Body of pancreas (tissue), 4 donors: ENCODE data around the gene HEBP2. TPM values are rescaled to one million over a fixed set of nuclear protein-coding genes. Genes with fewer than 3 reads are reported as not detected.
A peak's percentile ranks its signal among the peaks of the same experiment; 100 is the strongest.

ENCODE experiments used
- ATAC-seq: fragments of 150-250 bp; one replicate; pipeline ENCODE4 v1.9.1; 2016
- DNase-seq, 4 donors: peaks; one replicate each; pipeline ENCODE4 v3.0.0-alpha.2; 2019
- H3K27ac ChIP-seq, 4 donors: fragments of 200-600 bp; sonication (generic); 1 replicate in 3 of 4; 2 replicates in 1 of 4; pipeline versions ENCODE4 v1.5.1 to v1.6.1; 2016 to 2019; ENCODE audit warnings: mild to moderate bottlenecking in 1 of 4, mixed read lengths in 1 of 4, moderate library complexity in 1 of 4
- H3K27me3 ChIP-seq, 2 donors: fragments of 200-600 bp; sonication (generic); one replicate each; pipeline ENCODE4 v1.6.0; 2016; ENCODE audit warnings: mild to moderate bottlenecking in 1 of 2
- H3K36me3 ChIP-seq, 2 donors: fragments of 200-600 bp; sonication (generic); replicated peaks in 1 of 2; 2 replicates each; pipeline ENCODE4 v1.5.1; 2016; ENCODE audit warnings: low read depth in 2 of 2; ENCODE audit not compliant: insufficient read depth in 1 of 2
- H3K4me1 ChIP-seq: fragments of 200-600 bp; sonication (generic); one replicate; pipeline ENCODE4 v1.6.0; 2016
- H3K4me3 ChIP-seq, 2 donors: fragments of 200-600 bp; sonication (generic); 1 replicate in 1 of 2; 2 replicates in 1 of 2; pipeline ENCODE4 v1.5.1; 2016 to 2019
- H3K9me3 ChIP-seq, 3 donors: fragments of 200-600 bp; sonication (generic); 1 replicate in 2 of 3; 2 replicates in 1 of 3; pipeline ENCODE4 v1.5.1; 2016
- POLR2A ChIP-seq, 3 donors: fragments of 450-650 bp; IDR thresholded peaks; one replicate each; pipeline ENCODE4 v1.6.1; 2016; ENCODE audit warnings: antibody characterized with exemption in 3 of 3, mild to moderate bottlenecking in 2 of 3
- WGBS, 2 donors: methylation state at CpG; one replicate each; pipeline ENCODE4 v1.1.5; 2017; 5-methylcytosine and 5-hydroxymethylcytosine counted together
- intact Hi-C: fragments of 100-400 bp; cut with DNase I; formaldehyde crosslinking; loops from one replicate; pipeline ENCODE4 v1.15.1; 2023
- total RNA-seq, 2 donors: library from RNA; depleted of rRNA; stranded (reverse); fragments of >200 nt; gene quantifications; one replicate each; pipeline ENCODE4 v1.1.0, GENCODE V29; 2016
- TF ChIP-seq, protein P1 (sequence below), 7 experiments: fragments of 450-650 bp in 4 of 7; fragments of 200-600 bp in 3 of 7; sonication (generic) in 3 of 7; IDR thresholded peaks; one replicate each; pipeline ENCODE4 v1.5.1; 2016 to 2019; ENCODE audit warnings: antibody characterized with exemption in 7 of 7

Gene HEBP2
- total RNA-seq, 2 donors from 2014 or later = 33.2 to 181 TPM

DNA sequence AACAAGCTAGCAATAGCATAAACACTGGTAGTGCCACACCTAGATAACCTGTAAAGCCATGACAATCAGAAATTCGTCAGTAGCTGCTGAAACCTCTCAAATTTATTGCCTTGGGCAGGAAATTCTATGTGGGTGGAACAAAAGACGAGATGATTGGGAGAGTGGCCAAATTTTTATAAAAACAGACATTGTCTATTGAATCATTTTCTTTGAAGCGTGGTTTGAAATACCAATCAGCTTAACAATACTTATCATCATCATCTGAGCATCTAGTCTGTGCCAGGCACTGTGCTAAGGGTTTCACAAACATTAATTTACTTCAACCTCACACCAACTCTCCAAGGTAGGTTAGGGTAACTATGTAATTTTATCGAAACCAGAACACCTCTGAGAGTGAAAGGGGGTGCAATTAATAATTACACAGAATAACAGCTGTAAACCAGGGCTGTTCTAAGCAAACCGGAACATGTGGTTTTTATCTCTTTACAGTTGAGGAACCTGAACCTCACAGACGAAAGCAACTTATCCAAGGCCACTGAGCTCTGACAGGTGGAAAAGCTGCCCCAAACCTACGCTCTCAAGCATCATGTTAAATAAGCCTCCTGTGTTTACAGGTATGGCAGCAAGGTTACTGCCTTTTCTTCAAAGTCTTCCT is 51.9 kb downstream of the HEBP2 start:
- intact Hi-C loops = no loop called here
- DNase-seq (peak in 2 of 4 donors; percentile 23 to 46), ATAC-seq (peak; percentile 80)

DNA sequence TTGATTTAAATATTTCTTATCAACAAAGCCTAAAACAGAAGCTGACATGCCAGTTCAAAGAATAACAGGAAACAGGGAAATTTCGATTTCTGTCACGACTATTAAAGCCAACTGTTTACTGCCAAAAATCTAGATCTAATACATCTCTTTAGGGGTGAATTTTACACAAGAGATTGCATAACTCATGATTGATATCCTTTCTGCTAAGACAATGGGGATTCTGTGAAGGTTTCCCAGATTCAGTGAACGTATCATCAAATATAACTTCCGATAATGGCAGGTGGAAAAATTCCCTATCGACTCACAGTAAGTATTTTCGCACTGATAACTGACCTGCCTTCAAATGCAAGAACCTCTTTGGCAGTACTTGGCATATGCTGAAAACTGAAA is 52.4 kb downstream of the HEBP2 start:
- Histone ChIP-seq H3K9me3 (no peaks in the 10 kb centered on the region), H3K27me3 (no peaks in the 10 kb centered on the region), H3K4me3 (no peak overlapping the region), H3K36me3 (no peaks in the 10 kb centered on the region), H3K4me1 (peaks cover 12% of the 10 kb centered on the region), H3K27ac (peak overlapping the region in 3 of 4 donors; percentile 55 to 77 (median 60))
- WGBS, 2 donors = 8 to 11% methylated on average over 6 of the region's 6 CpGs
- intact Hi-C loops = no loop called here
- TF ChIP-seq, protein P1, sequence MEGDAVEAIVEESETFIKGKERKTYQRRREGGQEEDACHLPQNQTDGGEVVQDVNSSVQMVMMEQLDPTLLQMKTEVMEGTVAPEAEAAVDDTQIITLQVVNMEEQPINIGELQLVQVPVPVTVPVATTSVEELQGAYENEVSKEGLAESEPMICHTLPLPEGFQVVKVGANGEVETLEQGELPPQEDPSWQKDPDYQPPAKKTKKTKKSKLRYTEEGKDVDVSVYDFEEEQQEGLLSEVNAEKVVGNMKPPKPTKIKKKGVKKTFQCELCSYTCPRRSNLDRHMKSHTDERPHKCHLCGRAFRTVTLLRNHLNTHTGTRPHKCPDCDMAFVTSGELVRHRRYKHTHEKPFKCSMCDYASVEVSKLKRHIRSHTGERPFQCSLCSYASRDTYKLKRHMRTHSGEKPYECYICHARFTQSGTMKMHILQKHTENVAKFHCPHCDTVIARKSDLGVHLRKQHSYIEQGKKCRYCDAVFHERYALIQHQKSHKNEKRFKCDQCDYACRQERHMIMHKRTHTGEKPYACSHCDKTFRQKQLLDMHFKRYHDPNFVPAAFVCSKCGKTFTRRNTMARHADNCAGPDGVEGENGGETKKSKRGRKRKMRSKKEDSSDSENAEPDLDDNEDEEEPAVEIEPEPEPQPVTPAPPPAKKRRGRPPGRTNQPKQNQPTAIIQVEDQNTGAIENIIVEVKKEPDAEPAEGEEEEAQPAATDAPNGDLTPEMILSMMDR (IDR thresholded peaks at IDR 0.05) = no peak
- no peak for TF ChIP-seq POLR2A (IDR thresholded peaks at IDR 0.05)
- DNase-seq = no peak
- ATAC-seq = peak; percentile 18

More for the DNA sequence above, 51.9 kb downstream of the HEBP2 start:
- H3K4me1 ChIP-seq = peaks cover 12% of the 10 kb centered on the region
- no peaks in the 10 kb centered on the region for H3K36me3 ChIP-seq
- no peaks in the 10 kb centered on the region for H3K9me3 ChIP-seq
- peak overlapping the region; percentile 6 to 77 (median 58) for H3K27ac ChIP-seq
- H3K27me3 ChIP-seq = no peaks in the 10 kb centered on the region
- no peak overlapping the region for H3K4me3 ChIP-seq
- 15 to 43% methylated on average over 7 of the region's 7 CpGs for WGBS, 2 donors
- TF ChIP-seq POLR2A (IDR thresholded peaks at IDR 0.05) = no peak
- TF ChIP-seq, protein P1 (IDR thresholded peaks at IDR 0.05) = no peak

DNA sequence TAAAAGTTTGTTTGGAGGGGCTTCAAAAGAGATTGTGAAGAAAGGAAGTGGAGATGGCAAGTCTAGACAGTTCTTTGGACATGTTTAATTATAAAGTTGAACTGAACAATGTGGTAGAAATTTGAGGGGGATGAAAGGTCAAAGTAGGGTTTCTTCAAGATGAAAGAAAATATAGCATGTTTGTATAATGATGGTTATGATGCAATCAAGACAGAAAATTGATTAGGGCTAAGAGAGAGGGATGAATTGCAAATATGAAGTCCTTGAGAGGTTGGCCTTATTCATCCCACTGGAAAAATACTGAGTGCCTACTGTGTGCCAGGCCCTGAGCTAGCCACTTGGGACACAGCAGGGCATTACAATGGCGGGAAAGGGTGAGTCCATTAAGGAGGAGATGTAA is 57.6 kb downstream of the HEBP2 start:
- H3K4me1 ChIP-seq = peaks cover 4% of the 10 kb centered on the region
- 93 to 96% methylated on average over 1 of the region's 1 CpG for WGBS, 2 donors
- no peak overlapping the region for H3K4me3 ChIP-seq
- TF ChIP-seq, protein P1 (IDR thresholded peaks at IDR 0.05) = no peak
- no peak for TF ChIP-seq POLR2A (IDR thresholded peaks at IDR 0.05)
- no peaks in the 10 kb centered on the region for H3K36me3 ChIP-seq
- intact Hi-C loops = no loop called here
- ATAC-seq = no peak
- H3K27ac ChIP-seq = no peak overlapping the region
- H3K9me3 ChIP-seq = no peaks in the 10 kb centered on the region
- no peak for DNase-seq
- no peaks in the 10 kb centered on the region for H3K27me3 ChIP-seq

DNA sequence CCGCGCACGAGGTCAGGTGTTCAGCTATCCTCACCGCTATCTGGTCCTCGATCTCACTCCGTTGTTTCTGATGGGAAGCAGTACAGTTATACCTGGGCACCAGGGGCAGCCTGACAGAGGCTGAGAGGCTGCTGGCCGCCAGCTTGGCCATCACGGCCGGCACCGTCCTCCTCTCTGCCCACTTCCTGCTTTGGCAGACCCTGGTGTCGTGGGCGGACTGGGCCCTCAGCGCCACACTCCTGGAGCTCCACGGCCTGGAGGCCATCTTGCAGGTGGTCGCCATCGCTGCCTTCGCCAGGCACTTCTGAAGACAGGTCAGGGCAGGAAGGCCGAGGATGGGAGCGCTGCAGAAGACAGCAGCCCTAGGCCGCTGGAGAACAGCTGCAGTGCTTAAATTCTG is 60.1 kb downstream of the HEBP2 start:
- TF ChIP-seq, protein P1 (IDR thresholded peaks at IDR 0.05) = no peak
- TF ChIP-seq POLR2A (IDR thresholded peaks at IDR 0.05) = no peak
- Histone ChIP-seq H3K27ac (no peak overlapping the region), H3K4me3 (no peak overlapping the region), H3K27me3 (no peaks in the 10 kb centered on the region), H3K36me3 (no peaks in the 10 kb centered on the region), H3K4me1 (no peaks in the 10 kb centered on the region), H3K9me3 (no peaks in the 10 kb centered on the region)
- ATAC-seq (no peak), DNase-seq (no peak)
- WGBS, 2 donors = 95% methylated on average over 19 to 20 of the region's 20 CpGs
- intact Hi-C loops = no loop called here
